Sigmoid colon (tissue), 7 donors: ENCODE data around the gene GNB3. TPM values are rescaled to one million over a fixed set of nuclear protein-coding genes. Genes with fewer than 3 reads are reported as not detected.

Experiments used
- DNase-seq: peaks from one replicate; pipeline ENCODE4 v3.0.0-alpha.2; 2019
- H3K27ac ChIP-seq, 4 donors: fragments of 200-600 bp; sonication (generic); one replicate each; pipeline ENCODE4 v1.5.1; 2016 to 2019; ENCODE audit warnings: mild to moderate bottlenecking in 1 of 4
- H3K27me3 ChIP-seq, 3 donors: fragments of 200-600 bp; sonication (generic); one replicate each; pipeline ENCODE4 v1.5.1; 2019; ENCODE audit warnings: mild to moderate bottlenecking in 1 of 3
- H3K36me3 ChIP-seq, 4 donors: fragments of 200-600 bp; sonication (generic); one replicate each; pipeline ENCODE4 v1.5.1; 2016 to 2019
- H3K4me1 ChIP-seq, 4 donors: fragments of 200-600 bp; sonication (generic); one replicate each; pipeline ENCODE4 v1.5.1; 2017 to 2019
- H3K4me3 ChIP-seq, 4 donors: fragments of 200-600 bp; sonication (generic); one replicate each; pipeline ENCODE4 v1.5.1; 2017 to 2019; ENCODE audit warnings: mild to moderate bottlenecking in 2 of 4, moderate library complexity in 1 of 4
- H3K9me3 ChIP-seq, 4 donors: fragments of 200-600 bp in 3 of 4; sonication (generic) in 3 of 4; one replicate each; pipeline versions ENCODE4 v1.5.1 to v1.6.1; 2013 to 2019
- CTCF ChIP-seq, 4 experiments: fragments of 450-650 bp in 3 of 4; fragments of 200-600 bp in 1 of 4; IDR thresholded peaks; one replicate each; pipeline ENCODE4 v1.5.1; 2016 to 2019; ENCODE audit warnings: antibody characterized with exemption in 4 of 4, mild to moderate bottlenecking in 3 of 4, moderate library complexity in 2 of 4
- EP300 ChIP-seq, 4 donors: sonication (generic); formaldehyde crosslinking; IDR thresholded peaks; one replicate each; pipeline ENCODE4 v1.6.1; 2017; ENCODE audit warnings: antibody characterized with exemption in 4 of 4
- POLR2A ChIP-seq, 2 donors: fragments of 450-650 bp; IDR thresholded peaks; one replicate each; pipeline ENCODE4 v1.6.1; 2016; ENCODE audit warnings: antibody characterized with exemption in 2 of 2, mild to moderate bottlenecking in 2 of 2, moderate library complexity in 2 of 2
- POLR2AphosphoS5 ChIP-seq, 4 donors: sonication (generic); formaldehyde crosslinking; IDR thresholded peaks; one replicate each; pipeline ENCODE4 v1.6.1; 2017; ENCODE audit warnings: antibody characterized with exemption in 4 of 4
- WGBS, 2 donors: extraction: QIAGEN DNeasy Blood & Tissue Kit; methylation state at CpG; one replicate each; pipeline ENCODE4 v1.1.7; 2013; 5-methylcytosine and 5-hydroxymethylcytosine counted together
- intact Hi-C: fragments of 100-400 bp; cut with DNase I; formaldehyde crosslinking; loops from one replicate; pipeline ENCODE4 v1.15.1; 2023
- polyA plus RNA-seq, 3 donors: library from polyadenylated mRNA; stranded (reverse); fragments of 200-250 nt; gene quantifications; one replicate each; pipeline ENCODE4 v1.2.3, GENCODE V29; 2013
- total RNA-seq, 4 donors: library from RNA; depleted of rRNA; stranded (reverse); fragments of >200 nt; gene quantifications; one replicate each; pipeline ENCODE4 v1.1.0, GENCODE V29; 2016
- donor health status: healthy with polysubstance abuse.
- donor health status: Bipolar disorder and iron deficiency.
- donor health status: healthy.

The GNB3 gene
- total and polyA plus RNA-seq, 7 donors: 0.36 to 8.9 (median 1.2) TPM

- TF ChIP-seq EP300 (IDR thresholded peaks at IDR 0.05): no peak
- TF ChIP-seq POLR2A (IDR thresholded peaks at IDR 0.05): no peak
- no peak for TF ChIP-seq CTCF (IDR thresholded peaks at IDR 0.05)
- TF ChIP-seq POLR2AphosphoS5 (IDR thresholded peaks at IDR 0.05): no peak
- H3K27me3 ChIP-seq: no peaks in the 10 kb centered on the region
- WGBS, 2 donors: 76 to 85% methylated on average over 17 of the region's 17 CpGs
- H3K4me3 ChIP-seq: no peak overlapping the region
- intact Hi-C loops: loop anchor here (5.0 kb wide), 2 partner anchors 59 to 209 kb away; partner anchors contain the start of gene PTMS
- H3K4me1 ChIP-seq: peaks cover 3 to 62% (median 44%) of the 10 kb centered on the region in 4 donors
- peak overlapping the region in 1 of 4 donors; percentile 91 for H3K27ac ChIP-seq
- DNase-seq: no peak
- H3K9me3 ChIP-seq: no peaks in the 10 kb centered on the region
- H3K36me3 ChIP-seq: peaks cover 0 to 5% (median under 1%) of the 10 kb centered on the region in 4 donors
Observed at GRCh38 chr12:6826125-6826733, 14.5 kb upstream of the GNB3 start.

- intact Hi-C loops: loop anchor here (5.0 kb wide), 2 partner anchors 60 to 210 kb away; partner anchors contain the start of gene PTMS
Observed at GRCh38 chr12:6826734-6827436, 13.8 kb upstream of the GNB3 start.

GRCh38 chr12:6827437-6827911 lies 13.3 kb upstream of the GNB3 start:
- DNase-seq: peak; percentile 97
- TF ChIP-seq POLR2AphosphoS5 (IDR thresholded peaks at IDR 0.05) (peak in 1 of 4 donors; percentile 67), CTCF (IDR thresholded peaks at IDR 0.05) (no peak), EP300 (IDR thresholded peaks at IDR 0.05) (no peak), POLR2A (IDR thresholded peaks at IDR 0.05) (no peak)
- 4 to 12% methylated on average over 8 of the region's 8 CpGs for WGBS, 2 donors
- peaks cover 3 to 52% (median 35%) of the 10 kb centered on the region in 4 donors for H3K4me1 ChIP-seq
- peaks cover 0 to 18% (median 6%) of the 10 kb centered on the region in 4 donors for H3K36me3 ChIP-seq
- H3K27ac ChIP-seq: peak overlapping the region; percentile 80 to 91 (median 86)
- peak overlapping the region in 1 of 4 donors; percentile 69 for H3K4me3 ChIP-seq
- H3K27me3 ChIP-seq: no peaks in the 10 kb centered on the region
- intact Hi-C loops: loop anchor here (5.0 kb wide), 2 partner anchors 60 to 210 kb away; partner anchors contain the start of gene PTMS
- no peaks in the 10 kb centered on the region for H3K9me3 ChIP-seq

More at GRCh38 chr12:6826734-6827436, 13.8 kb upstream of the GNB3 start:
- Histone ChIP-seq H3K4me3 (no peak overlapping the region), H3K4me1 (peaks cover 3 to 58% (median 41%) of the 10 kb centered on the region in 4 donors), H3K36me3 (peaks cover 0 to 12% (median 6%) of the 10 kb centered on the region in 4 donors), H3K9me3 (no peaks in the 10 kb centered on the region), H3K27me3 (no peaks in the 10 kb centered on the region), H3K27ac (peak overlapping the region; percentile 80 to 91 (median 86))
- TF ChIP-seq CTCF (IDR thresholded peaks at IDR 0.05) (no peak), EP300 (IDR thresholded peaks at IDR 0.05) (no peak), POLR2AphosphoS5 (IDR thresholded peaks at IDR 0.05) (no peak), POLR2A (IDR thresholded peaks at IDR 0.05) (no peak)
- no peak for DNase-seq
- 81 to 85% methylated on average over 22 of the region's 22 CpGs for WGBS, 2 donors

GRCh38 chr12:6827982-6828780 lies 12.5 kb upstream of the GNB3 start, which contains the start of gene P3H3:
P3H3 (plus strand) TSS chr12:6828407; CDS start chr12:6828441, 34 bp downstream.
- Histone ChIP-seq H3K4me3 (peak within 1 kb of the TSS; percentile 69 to 97 (median 82)), H3K36me3 (peaks cover 0 to 18% (median 6%) of the 10 kb centered on the region in 4 donors), H3K27me3 (no peaks in the 10 kb centered on the region), H3K27ac (peak within 1 kb of the TSS; percentile 80 to 91 (median 86)), H3K4me1 (peaks cover 3 to 52% (median 35%) of the 10 kb centered on the region in 4 donors), H3K9me3 (no peaks in the 10 kb centered on the region)
- TF ChIP-seq CTCF (IDR thresholded peaks at IDR 0.05) (no peak), POLR2AphosphoS5 (IDR thresholded peaks at IDR 0.05) (peak in 2 of 4 donors; percentile 26 to 54)
- intact Hi-C loops: loop anchor here (5.0 kb wide), 2 partner anchors 61 to 211 kb away; partner anchors contain the start of gene PTMS
- 1 to 2% methylated on average over 59 to 60 of the region's 60 CpGs for WGBS, 2 donors
- no peak for DNase-seq
